LNCaP clone FGC (cell line): ENCODE results near the gene MSH5.

Experiments used
- DNase-seq: peaks from one replicate; pipeline ENCODE4 v3.0.0-alpha.2; 2011; ENCODE audit warnings: low read depth
- H3K4me3 ChIP-seq: 2 replicates; pipeline ENCODE4 v1.5.1; 2011; ENCODE audit warnings: mild to moderate bottlenecking, low read depth, low read length, control low read depth
- TF ChIP-seq, protein P1 (sequence below): IDR thresholded peaks from 2 replicates; pipeline ENCODE4 v1.5.1; 2012; ENCODE audit warnings: mild to moderate bottlenecking; ENCODE audit not compliant: control insufficient read depth, insufficient read depth; ENCODE audit errors: extremely low read depth

MSH5 gene

DNA sequence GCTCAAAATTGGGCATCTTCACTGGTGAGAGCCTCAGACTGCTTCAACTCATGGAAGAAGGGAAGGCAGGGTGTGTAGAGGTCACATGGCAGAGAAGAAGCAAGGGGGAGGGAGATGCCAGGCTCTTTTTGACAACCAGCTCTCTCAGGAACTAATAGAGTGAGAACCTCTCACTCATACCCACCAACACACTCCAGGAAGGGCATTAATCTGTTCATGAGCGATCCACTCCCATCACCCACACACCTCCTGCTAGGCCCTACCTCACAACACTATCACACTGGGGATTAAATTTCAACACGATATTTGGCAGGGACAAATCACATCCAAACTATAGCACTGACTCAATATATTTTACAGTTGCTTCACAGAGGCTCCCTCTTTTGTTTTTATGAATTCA, 2.0 kb downstream of the MSH5 start:
- H3K4me3 ChIP-seq: no peak overlapping the region
- TF ChIP-seq, protein P1, sequence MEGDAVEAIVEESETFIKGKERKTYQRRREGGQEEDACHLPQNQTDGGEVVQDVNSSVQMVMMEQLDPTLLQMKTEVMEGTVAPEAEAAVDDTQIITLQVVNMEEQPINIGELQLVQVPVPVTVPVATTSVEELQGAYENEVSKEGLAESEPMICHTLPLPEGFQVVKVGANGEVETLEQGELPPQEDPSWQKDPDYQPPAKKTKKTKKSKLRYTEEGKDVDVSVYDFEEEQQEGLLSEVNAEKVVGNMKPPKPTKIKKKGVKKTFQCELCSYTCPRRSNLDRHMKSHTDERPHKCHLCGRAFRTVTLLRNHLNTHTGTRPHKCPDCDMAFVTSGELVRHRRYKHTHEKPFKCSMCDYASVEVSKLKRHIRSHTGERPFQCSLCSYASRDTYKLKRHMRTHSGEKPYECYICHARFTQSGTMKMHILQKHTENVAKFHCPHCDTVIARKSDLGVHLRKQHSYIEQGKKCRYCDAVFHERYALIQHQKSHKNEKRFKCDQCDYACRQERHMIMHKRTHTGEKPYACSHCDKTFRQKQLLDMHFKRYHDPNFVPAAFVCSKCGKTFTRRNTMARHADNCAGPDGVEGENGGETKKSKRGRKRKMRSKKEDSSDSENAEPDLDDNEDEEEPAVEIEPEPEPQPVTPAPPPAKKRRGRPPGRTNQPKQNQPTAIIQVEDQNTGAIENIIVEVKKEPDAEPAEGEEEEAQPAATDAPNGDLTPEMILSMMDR: no peak
- no peak for DNase-seq

DNA sequence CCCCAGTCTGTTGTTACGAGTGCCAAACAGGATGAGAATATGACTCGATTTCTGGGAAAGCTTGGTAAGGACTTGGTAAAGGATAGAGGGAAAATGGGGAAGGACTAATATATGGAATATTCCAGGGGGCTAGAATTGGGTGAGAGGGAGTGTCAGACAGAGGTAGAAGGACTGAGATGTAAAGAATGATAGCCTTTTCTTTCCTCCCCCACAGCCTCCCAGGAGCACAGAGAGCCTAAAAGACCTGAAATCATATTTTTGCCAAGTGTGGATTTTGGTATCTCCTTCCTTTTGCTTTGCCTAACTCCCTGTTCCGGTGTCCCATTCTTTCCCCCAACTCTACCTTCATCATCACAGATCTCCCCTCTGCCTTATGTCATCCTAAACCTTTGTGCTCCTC, 3.1 kb downstream of the MSH5 start:
- TF ChIP-seq, protein P1: no peak
- H3K4me3 ChIP-seq: no peak overlapping the region
- DNase-seq: no peak

DNA sequence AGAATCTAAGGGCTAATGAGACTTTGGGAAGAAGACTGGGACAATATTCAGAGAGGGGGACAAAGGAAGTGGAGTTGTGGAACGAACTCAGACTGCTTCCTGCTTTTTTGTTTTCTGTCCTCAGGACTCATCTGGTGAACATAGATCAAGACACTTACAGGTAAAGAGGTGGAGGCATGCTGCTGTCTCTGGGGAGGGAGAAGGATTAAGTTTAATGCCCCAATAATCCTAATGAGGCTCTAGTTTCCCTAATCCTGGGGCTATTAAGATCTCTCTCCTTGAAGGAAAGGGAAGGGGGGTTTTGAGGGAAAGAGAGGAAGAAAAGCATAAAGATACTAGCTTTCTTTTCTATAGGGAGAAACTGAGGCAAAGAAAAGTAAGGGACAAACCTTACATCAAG, 4.6 kb downstream of the MSH5 start:
- no peak for DNase-seq
- TF ChIP-seq, protein P1: no peak

DNA sequence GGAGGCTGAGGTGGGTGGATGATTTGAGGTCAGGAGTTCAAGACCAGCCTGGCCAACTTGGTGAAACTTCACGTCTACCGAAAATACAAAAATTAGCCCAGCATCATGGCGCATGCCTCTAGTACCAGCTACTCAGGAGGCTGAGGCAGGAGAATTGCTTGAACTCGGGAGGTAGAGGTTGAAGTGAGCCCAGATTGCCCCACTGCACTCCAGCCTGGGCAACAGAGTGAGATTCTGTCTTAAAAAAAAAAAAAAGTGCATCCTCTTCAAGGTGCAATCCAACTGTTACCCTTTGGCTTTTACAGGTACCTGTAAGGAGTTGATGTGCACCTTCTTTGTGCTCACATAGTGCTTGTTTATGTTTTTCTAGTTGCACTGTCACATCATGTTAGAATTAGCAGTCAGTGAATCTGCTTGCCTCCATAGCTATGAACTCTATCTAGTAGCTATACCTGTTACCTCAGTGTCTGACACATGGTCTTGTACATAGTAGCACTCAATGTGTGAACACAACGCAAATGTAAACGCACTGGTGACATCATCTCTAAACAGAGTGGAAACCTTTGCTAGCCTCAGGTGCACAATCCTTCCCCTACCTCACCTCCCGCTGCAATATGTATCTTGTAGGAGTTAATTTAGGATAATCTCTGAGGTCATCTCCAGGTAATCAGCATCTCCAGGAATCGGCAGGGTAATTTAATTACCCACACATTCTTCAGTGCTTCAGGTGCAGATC, 9.7 kb downstream of the MSH5 start:
- TF ChIP-seq, protein P1: no peak
- no peak for DNase-seq
- no peak overlapping the region for H3K4me3 ChIP-seq

More for the DNA sequence above, 4.6 kb downstream of the MSH5 start:
- H3K4me3 ChIP-seq: no peak overlapping the region

DNA sequence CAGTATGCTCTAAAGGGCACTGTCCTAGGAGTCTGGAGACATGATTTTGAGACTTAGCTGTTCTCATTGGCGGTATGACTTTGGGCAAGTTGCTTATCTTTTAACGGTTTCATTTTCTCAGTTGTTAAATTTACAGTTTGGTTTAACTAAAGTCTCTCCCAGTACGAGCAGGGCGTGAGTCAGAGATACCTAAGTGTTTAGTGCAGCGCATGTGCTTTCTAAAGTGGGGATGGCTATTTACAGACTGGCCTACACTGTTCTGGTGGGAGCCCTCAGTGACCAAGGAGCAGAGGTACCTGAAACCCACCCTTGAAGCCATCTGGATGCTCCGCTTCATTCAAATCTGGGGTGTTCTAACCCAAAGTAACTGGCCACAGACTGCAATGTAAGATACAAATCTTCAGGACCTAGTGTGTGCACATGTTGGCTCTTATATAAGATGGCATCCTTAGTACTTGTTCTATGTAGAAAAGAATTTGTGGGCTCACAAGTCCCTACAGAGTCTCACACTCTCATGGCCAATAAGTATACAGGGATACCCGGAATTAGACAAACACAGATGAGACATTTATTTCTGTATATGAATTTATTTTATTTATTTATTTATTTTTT, 10.7 kb downstream of the MSH5 start:
- H3K4me3 ChIP-seq: no peak overlapping the region
- TF ChIP-seq, protein P1: no peak
- DNase-seq: no peak

DNA sequence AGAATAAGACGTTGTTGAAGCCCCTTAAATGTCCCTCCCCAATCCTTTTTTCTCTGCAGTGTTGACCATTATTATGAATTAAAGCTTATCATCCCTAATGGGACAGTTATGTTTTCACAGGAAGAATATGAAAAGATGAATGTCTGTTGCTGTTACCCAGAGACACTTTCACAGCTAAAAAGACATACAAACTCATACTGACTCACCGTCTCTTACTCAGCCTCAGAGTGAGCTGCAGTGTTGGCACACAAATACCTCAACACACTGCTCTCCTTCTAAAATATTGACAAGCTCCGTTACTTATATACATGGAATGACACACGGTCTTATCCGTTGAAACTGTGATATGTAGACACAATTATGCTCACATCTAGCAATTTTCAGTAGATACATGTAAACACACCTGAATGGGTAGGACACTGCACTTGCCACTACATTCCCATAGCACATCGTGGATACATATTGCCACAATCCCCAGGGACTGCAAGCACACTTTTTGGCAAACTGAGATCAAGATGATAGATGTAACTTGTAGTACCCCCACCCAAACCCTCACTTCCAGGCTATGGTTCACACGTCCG, 13.0 kb downstream of the MSH5 start:
- no peak for DNase-seq
- TF ChIP-seq, protein P1: no peak
- H3K4me3 ChIP-seq: no peak overlapping the region

DNA sequence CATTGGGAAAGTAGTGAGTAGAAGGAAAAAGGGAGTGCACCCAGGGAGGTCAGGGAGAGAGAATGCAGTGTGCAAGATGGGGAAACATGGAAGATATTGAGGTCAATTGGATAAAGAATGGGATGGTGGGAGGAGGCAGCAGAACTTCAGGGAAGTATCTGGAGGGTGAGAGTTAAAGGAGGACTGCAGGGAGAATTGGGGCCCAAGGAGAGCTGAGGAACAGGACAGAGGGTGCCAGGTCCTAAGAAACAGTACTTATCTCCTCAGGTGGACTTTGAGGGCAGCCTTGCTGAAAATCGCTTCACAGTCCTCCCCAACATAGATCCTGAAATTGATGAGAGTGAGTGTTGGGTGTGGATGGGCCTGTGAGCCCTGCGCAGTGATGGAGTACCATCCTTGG, 18.5 kb downstream of the MSH5 start:
- DNase-seq: no peak
- TF ChIP-seq, protein P1: no peak
- no peak overlapping the region for H3K4me3 ChIP-seq
